K562 (cell line): ENCODE data around the gene NXNL2. TPM values are rescaled to one million over a fixed set of nuclear protein-coding genes. Genes with fewer than 3 reads are reported as not detected.

Experiments
- CBX3 ChIP-seq, 2 experiments: IDR thresholded peaks; 1 replicate in 1 of 2; 2 replicates in 1 of 2; pipeline ENCODE4 v1.6.1; 2012; ENCODE audit warnings: inconsistent platforms in 2 of 2, low read length in 2 of 2, borderline replicate concordance in 1 of 2, control low read depth in 1 of 2
- COPS2 ChIP-seq: fragments of 450-650 bp; conservative IDR thresholded peaks from 2 replicates; pipeline ENCODE4 v1.6.1; 2016; ENCODE audit warnings: mild to moderate bottlenecking, moderate library complexity
- FOS ChIP-seq: IDR thresholded peaks from 3 replicates; pipeline ENCODE4 v1.6.1; 2011; ENCODE audit not compliant: insufficient read length; ENCODE audit errors: extremely low read depth
- MCM7 ChIP-seq, 2 experiments: fragments of 450-650 bp; IDR thresholded peaks; 2 replicates each; pipeline ENCODE4 v1.6.1; 2016 to 2018
- POLR3G ChIP-seq: IDR thresholded peaks from 2 replicates; pipeline ENCODE4 v1.6.1; 2011; ENCODE audit not compliant: insufficient read length, insufficient replicate concordance; ENCODE audit errors: extremely low read depth
- RBM17 ChIP-seq: fragments of 200-400 bp; formaldehyde crosslinking; IDR thresholded peaks from 2 replicates; pipeline ENCODE4 v1.6.1; 2017; ENCODE audit warnings: low read depth, mild to moderate bottlenecking, low read length, borderline replicate concordance
- TOE1 ChIP-seq, 2 experiments: fragments of 450-650 bp in 1 of 2; sonication (generic) in 1 of 2; formaldehyde crosslinking in 1 of 2; IDR thresholded peaks; 2 replicates each; pipeline versions ENCODE4 v1.7.1 to v1.8.0; 2016 to 2022; ENCODE audit warnings: borderline replicate concordance in 2 of 2, mild to moderate bottlenecking in 2 of 2, antibody characterized with exemption in 1 of 2, inconsistent platforms in 1 of 2, low read depth in 1 of 2, missing genetic modification reagents in 1 of 2, moderate library complexity in 1 of 2
- ZNF24 ChIP-seq: fragments of 450-650 bp; IDR thresholded peaks from 2 replicates; pipeline ENCODE4 v1.6.1; 2016
- ZNF57 ChIP-seq: fragments of 450-650 bp; formaldehyde crosslinking; IDR thresholded peaks from 2 replicates; pipeline ENCODE4 v1.4.0; 2020; ENCODE audit warnings: mild to moderate bottlenecking, moderate library complexity
- polyA plus RNA-seq, 8 experiments: library from polyadenylated mRNA; depleted of rRNA in 4 of 8; stranded (reverse) in 5 of 8; unstranded in 3 of 8; fragments of >200 nt; fragmentation: Nextera tagmentation in 2 of 8; fragmentation: Illumina TruSeq in 1 of 8; extraction: Ambion mirVana in 2 of 8; extraction: Trizol in 1 of 8; gene quantifications; 2 replicates each; pipeline versions ENCODE4 v1.2.1 to v1.2.3, GENCODE V29; 2011 to 2014; ENCODE audit warnings: inconsistent platforms in 1 of 8, missing spikeins in 1 of 8
- total RNA-seq, 7 experiments: library from RNA; depleted of rRNA in 6 of 7; stranded (reverse); fragments of >200 nt in 6 of 7; fragmentation: Illumina TruSeq in 2 of 7; extraction: Trizol in 2 of 7; gene quantifications; 2 replicates each; pipeline versions ENCODE4 v1.2.1 to v1.2.3, GENCODE V29; 2011 to 2021; ENCODE audit warnings: low replicate concordance in 1 of 7
- TF ChIP-seq, protein P1 (sequence below): IDR thresholded peaks from 2 replicates; pipeline ENCODE4 v1.6.1; 2012; ENCODE audit warnings: low read depth, low read length, improper control_type of control experiment, borderline replicate concordance
- TF ChIP-seq, protein P2 (sequence below): sonication (generic); formaldehyde crosslinking; IDR thresholded peaks from 2 replicates; pipeline ENCODE4 v1.8.0; 2023; ENCODE audit warnings: missing genetic modification reagents, mild to moderate bottlenecking, borderline replicate concordance

NXNL2 gene
- total and polyA plus RNA-seq, 9 of the 15 experiments (the other 6 are each of a cell fraction or from before 2014, with no cell fraction given) = 0.15 to 0.19 TPM; not detected in 7

DNA sequence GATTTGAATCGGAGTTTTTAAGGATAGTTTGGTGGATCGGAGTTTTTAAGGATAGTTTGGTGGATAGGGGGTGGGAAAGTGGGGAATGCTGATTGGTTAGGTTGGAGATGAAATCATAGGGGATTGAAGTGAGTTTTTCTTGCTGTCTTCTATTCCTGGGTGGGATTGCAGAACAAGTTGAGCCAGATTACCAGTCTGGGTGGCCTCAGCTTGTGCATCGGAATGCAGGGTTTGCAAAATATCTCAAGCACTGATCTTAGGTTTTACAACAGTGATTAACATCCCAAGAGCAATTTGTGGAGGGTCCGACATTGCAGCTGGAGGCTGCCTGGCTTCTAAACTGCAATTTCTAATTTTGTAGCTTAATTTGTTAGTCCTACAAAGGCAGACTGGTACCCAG is 23.1 kb upstream of the NXNL2 start (continued):
- no peak for TF ChIP-seq POLR3G
- no peak for TF ChIP-seq FOS
- TF ChIP-seq ZNF57 (CRISPR knock-in tag) = no peak
- TF ChIP-seq RBM17 = no peak
- TF ChIP-seq CBX3 (IDR thresholded peaks at IDR 0.05; ENCODE audit: borderline replicate concordance in 1 of 2, low read length in 2 of 2) = no peak
- TF ChIP-seq, protein P1, sequence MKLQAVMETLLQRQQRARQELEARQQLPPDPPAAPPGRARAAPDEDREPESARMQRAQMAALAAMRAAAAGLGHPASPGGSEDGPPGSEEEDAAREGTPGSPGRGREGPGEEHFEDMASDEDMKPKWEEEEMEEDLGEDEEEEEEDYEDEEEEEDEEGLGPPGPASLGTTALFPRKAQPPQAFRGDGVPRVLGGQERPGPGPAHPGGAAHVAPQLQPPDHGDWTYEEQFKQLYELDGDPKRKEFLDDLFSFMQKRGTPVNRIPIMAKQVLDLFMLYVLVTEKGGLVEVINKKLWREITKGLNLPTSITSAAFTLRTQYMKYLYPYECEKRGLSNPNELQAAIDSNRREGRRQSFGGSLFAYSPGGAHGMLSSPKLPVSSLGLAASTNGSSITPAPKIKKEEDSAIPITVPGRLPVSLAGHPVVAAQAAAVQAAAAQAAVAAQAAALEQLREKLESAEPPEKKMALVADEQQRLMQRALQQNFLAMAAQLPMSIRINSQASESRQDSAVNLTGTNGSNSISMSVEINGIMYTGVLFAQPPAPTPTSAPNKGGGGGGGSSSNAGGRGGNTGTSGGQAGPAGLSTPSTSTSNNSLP = no peak
- no peak for TF ChIP-seq ZNF24
- TF ChIP-seq MCM7 (IDR thresholded peaks at IDR 0.05) = no peak
- no peak for TF ChIP-seq COPS2
- no peak for TF ChIP-seq TOE1 (IDR thresholded peaks at IDR 0.05; ENCODE audit: borderline replicate concordance)
- TF ChIP-seq TOE1 (CRISPR knock-in tag; IDR thresholded peaks at IDR 0.05; ENCODE audit: borderline replicate concordance, low read depth) = no peak
- TF ChIP-seq, protein P2, sequence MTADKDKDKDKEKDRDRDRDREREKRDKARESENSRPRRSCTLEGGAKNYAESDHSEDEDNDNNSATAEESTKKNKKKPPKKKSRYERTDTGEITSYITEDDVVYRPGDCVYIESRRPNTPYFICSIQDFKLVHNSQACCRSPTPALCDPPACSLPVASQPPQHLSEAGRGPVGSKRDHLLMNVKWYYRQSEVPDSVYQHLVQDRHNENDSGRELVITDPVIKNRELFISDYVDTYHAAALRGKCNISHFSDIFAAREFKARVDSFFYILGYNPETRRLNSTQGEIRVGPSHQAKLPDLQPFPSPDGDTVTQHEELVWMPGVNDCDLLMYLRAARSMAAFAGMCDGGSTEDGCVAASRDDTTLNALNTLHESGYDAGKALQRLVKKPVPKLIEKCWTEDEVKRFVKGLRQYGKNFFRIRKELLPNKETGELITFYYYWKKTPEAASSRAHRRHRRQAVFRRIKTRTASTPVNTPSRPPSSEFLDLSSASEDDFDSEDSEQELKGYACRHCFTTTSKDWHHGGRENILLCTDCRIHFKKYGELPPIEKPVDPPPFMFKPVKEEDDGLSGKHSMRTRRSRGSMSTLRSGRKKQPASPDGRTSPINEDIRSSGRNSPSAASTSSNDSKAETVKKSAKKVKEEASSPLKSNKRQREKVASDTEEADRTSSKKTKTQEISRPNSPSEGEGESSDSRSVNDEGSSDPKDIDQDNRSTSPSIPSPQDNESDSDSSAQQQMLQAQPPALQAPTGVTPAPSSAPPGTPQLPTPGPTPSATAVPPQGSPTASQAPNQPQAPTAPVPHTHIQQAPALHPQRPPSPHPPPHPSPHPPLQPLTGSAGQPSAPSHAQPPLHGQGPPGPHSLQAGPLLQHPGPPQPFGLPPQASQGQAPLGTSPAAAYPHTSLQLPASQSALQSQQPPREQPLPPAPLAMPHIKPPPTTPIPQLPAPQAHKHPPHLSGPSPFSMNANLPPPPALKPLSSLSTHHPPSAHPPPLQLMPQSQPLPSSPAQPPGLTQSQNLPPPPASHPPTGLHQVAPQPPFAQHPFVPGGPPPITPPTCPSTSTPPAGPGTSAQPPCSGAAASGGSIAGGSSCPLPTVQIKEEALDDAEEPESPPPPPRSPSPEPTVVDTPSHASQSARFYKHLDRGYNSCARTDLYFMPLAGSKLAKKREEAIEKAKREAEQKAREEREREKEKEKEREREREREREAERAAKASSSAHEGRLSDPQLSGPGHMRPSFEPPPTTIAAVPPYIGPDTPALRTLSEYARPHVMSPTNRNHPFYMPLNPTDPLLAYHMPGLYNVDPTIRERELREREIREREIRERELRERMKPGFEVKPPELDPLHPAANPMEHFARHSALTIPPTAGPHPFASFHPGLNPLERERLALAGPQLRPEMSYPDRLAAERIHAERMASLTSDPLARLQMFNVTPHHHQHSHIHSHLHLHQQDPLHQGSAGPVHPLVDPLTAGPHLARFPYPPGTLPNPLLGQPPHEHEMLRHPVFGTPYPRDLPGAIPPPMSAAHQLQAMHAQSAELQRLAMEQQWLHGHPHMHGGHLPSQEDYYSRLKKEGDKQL (CRISPR knock-in tag) = no peak
- TF ChIP-seq, all 486 proteins: peak for 0
